ENCODE measurements around the gene FYCO1.

FYCO1 gene

GRCh38 chr3:45972534-45973402, 22.9 kb downstream of the FYCO1 start:
- in situ Hi-C loops (cut with MboI; ENCODE audit: low sequenced_read_pairs): no loop called here
- Histone ChIP-seq H3K9me3 (no peaks in the 10 kb centered on the region), H3K4me3 (no peak overlapping the region), H3K27me3 (ENCODE audit: low read depth) (no peaks in the 10 kb centered on the region), H3K36me3 (replicated peaks) (peaks cover 54% of the 10 kb centered on the region), H3K4me1 (no peaks in the 10 kb centered on the region)
- DNase-seq (ENCODE audit: low spot score in 2 of 2): no peak

GRCh38 chr3:45969953-45970352, 25.7 kb downstream of the FYCO1 start:
- no peak overlapping the region for H3K4me3 ChIP-seq
- H3K36me3 ChIP-seq (replicated peaks): peaks cover 54% of the 10 kb centered on the region
- H3K9me3 ChIP-seq: no peaks in the 10 kb centered on the region
- H3K4me1 ChIP-seq: no peaks in the 10 kb centered on the region
- H3K27me3 ChIP-seq (ENCODE audit: low read depth): no peaks in the 10 kb centered on the region
- no peak for DNase-seq (ENCODE audit: low spot score in 2 of 2)
- in situ Hi-C loops (cut with MboI; ENCODE audit: low sequenced_read_pairs): no loop called here

GRCh38 chr3:45969116-45969515, 26.5 kb downstream of the FYCO1 start:
- Histone ChIP-seq H3K4me1 (no peaks in the 10 kb centered on the region), H3K36me3 (replicated peaks) (peaks cover 61% of the 10 kb centered on the region), H3K9me3 (no peaks in the 10 kb centered on the region), H3K27me3 (ENCODE audit: low read depth) (no peaks in the 10 kb centered on the region), H3K4me3 (no peak overlapping the region)
- no peak for DNase-seq (ENCODE audit: low spot score in 2 of 2)
- in situ Hi-C loops (cut with MboI; ENCODE audit: low sequenced_read_pairs): no loop called here

GRCh38 chr3:45968706-45969105, 26.9 kb downstream of the FYCO1 start:
- in situ Hi-C loops (cut with MboI; ENCODE audit: low sequenced_read_pairs): no loop called here
- no peak for DNase-seq (ENCODE audit: low spot score in 2 of 2)
- Histone ChIP-seq H3K27me3 (ENCODE audit: low read depth) (no peaks in the 10 kb centered on the region), H3K9me3 (no peaks in the 10 kb centered on the region), H3K36me3 (replicated peaks) (peaks cover 65% of the 10 kb centered on the region), H3K4me1 (no peaks in the 10 kb centered on the region), H3K4me3 (no peak overlapping the region)

GRCh38 chr3:45968149-45968548, 27.5 kb downstream of the FYCO1 start:
- H3K36me3 ChIP-seq (replicated peaks): peaks cover 68% of the 10 kb centered on the region
- no peaks in the 10 kb centered on the region for H3K4me1 ChIP-seq
- in situ Hi-C loops (cut with MboI; ENCODE audit: low sequenced_read_pairs): no loop called here

GRCh38 chr3:45967724-45968123, 27.9 kb downstream of the FYCO1 start:
- Histone ChIP-seq H3K4me1 (no peaks in the 10 kb centered on the region), H3K9me3 (no peaks in the 10 kb centered on the region), H3K27me3 (ENCODE audit: low read depth) (no peaks in the 10 kb centered on the region), H3K36me3 (replicated peaks) (peaks cover 68% of the 10 kb centered on the region), H3K4me3 (no peak overlapping the region)
- DNase-seq (ENCODE audit: low spot score in 2 of 2): no peak
- in situ Hi-C loops (cut with MboI; ENCODE audit: low sequenced_read_pairs): no loop called here

More at GRCh38 chr3:45968149-45968548, 27.5 kb downstream of the FYCO1 start:
- Histone ChIP-seq H3K9me3 (no peaks in the 10 kb centered on the region), H3K4me3 (no peak overlapping the region), H3K27me3 (ENCODE audit: low read depth) (no peaks in the 10 kb centered on the region)
- DNase-seq (ENCODE audit: low spot score in 2 of 2): no peak

GRCh38 chr3:45966950-45967640, 28.5 kb downstream of the FYCO1 start:
- Histone ChIP-seq H3K27me3 (ENCODE audit: low read depth) (no peaks in the 10 kb centered on the region), H3K9me3 (no peaks in the 10 kb centered on the region), H3K36me3 (replicated peaks) (peaks cover 70% of the 10 kb centered on the region), H3K4me1 (no peaks in the 10 kb centered on the region), H3K4me3 (no peak overlapping the region)
- DNase-seq (ENCODE audit: low spot score in 2 of 2): no peak
- in situ Hi-C loops (cut with MboI; ENCODE audit: low sequenced_read_pairs): no loop called here

- H3K9me3 ChIP-seq: no peaks in the 10 kb centered on the region
- no peak for DNase-seq (ENCODE audit: low spot score in 2 of 2)
- in situ Hi-C loops (cut with MboI; ENCODE audit: low sequenced_read_pairs): no loop called here
- H3K4me3 ChIP-seq: no peak overlapping the region
- no peaks in the 10 kb centered on the region for H3K27me3 ChIP-seq (ENCODE audit: low read depth)
- H3K36me3 ChIP-seq (replicated peaks): peaks cover 77% of the 10 kb centered on the region
- H3K4me1 ChIP-seq: no peaks in the 10 kb centered on the region
These were observed 29.2 kb downstream of the FYCO1 start for GRCh38 chr3:45966371-45966791.

- Histone ChIP-seq H3K9me3 (no peaks in the 10 kb centered on the region), H3K4me3 (no peak overlapping the region), H3K36me3 (replicated peaks) (peaks cover 84% of the 10 kb centered on the region), H3K27me3 (ENCODE audit: low read depth) (no peaks in the 10 kb centered on the region), H3K4me1 (no peaks in the 10 kb centered on the region)
- in situ Hi-C loops (cut with MboI; ENCODE audit: low sequenced_read_pairs): no loop called here
- no peak for DNase-seq (ENCODE audit: low spot score in 2 of 2)
These were observed 30.0 kb downstream of the FYCO1 start for GRCh38 chr3:45965653-45966052.

GRCh38 chr3:45965253-45965652, 30.4 kb downstream of the FYCO1 start:
- H3K4me3 ChIP-seq: no peak overlapping the region
- no peaks in the 10 kb centered on the region for H3K4me1 ChIP-seq
- no peaks in the 10 kb centered on the region for H3K27me3 ChIP-seq (ENCODE audit: low read depth)
- in situ Hi-C loops (cut with MboI; ENCODE audit: low sequenced_read_pairs): no loop called here
- DNase-seq (ENCODE audit: low spot score in 2 of 2): no peak
- peaks cover 88% of the 10 kb centered on the region for H3K36me3 ChIP-seq (replicated peaks)
- H3K9me3 ChIP-seq: no peaks in the 10 kb centered on the region

- Histone ChIP-seq H3K27me3 (ENCODE audit: low read depth) (no peaks in the 10 kb centered on the region), H3K9me3 (no peaks in the 10 kb centered on the region), H3K4me1 (no peaks in the 10 kb centered on the region), H3K4me3 (no peak overlapping the region), H3K36me3 (replicated peaks) (peaks cover 91% of the 10 kb centered on the region)
- DNase-seq (ENCODE audit: low spot score in 2 of 2): no peak
- in situ Hi-C loops (cut with MboI; ENCODE audit: low sequenced_read_pairs): no loop called here
These were observed 31.5 kb downstream of the FYCO1 start for GRCh38 chr3:45964139-45964538.

- peaks cover 91% of the 10 kb centered on the region for H3K36me3 ChIP-seq (replicated peaks)
- H3K9me3 ChIP-seq: no peaks in the 10 kb centered on the region
- in situ Hi-C loops (cut with MboI; ENCODE audit: low sequenced_read_pairs): no loop called here
- H3K4me1 ChIP-seq: no peaks in the 10 kb centered on the region
- no peaks in the 10 kb centered on the region for H3K27me3 ChIP-seq (ENCODE audit: low read depth)
- no peak for DNase-seq (ENCODE audit: low spot score in 2 of 2)
- no peak overlapping the region for H3K4me3 ChIP-seq
These were observed 33.6 kb downstream of the FYCO1 start for GRCh38 chr3:45962033-45962432.

- DNase-seq (ENCODE audit: low spot score in 2 of 2): no peak
- H3K36me3 ChIP-seq (replicated peaks): peaks cover 88% of the 10 kb centered on the region
- H3K4me3 ChIP-seq: no peak overlapping the region
- in situ Hi-C loops (cut with MboI; ENCODE audit: low sequenced_read_pairs): no loop called here
- no peaks in the 10 kb centered on the region for H3K4me1 ChIP-seq
- no peaks in the 10 kb centered on the region for H3K9me3 ChIP-seq
- H3K27me3 ChIP-seq (ENCODE audit: low read depth): no peaks in the 10 kb centered on the region
These were observed 35.3 kb downstream of the FYCO1 start for GRCh38 chr3:45960289-45960688.

- Histone ChIP-seq H3K36me3 (replicated peaks) (peaks cover 88% of the 10 kb centered on the region), H3K27me3 (ENCODE audit: low read depth) (no peaks in the 10 kb centered on the region), H3K9me3 (no peaks in the 10 kb centered on the region), H3K4me1 (no peaks in the 10 kb centered on the region), H3K4me3 (no peak overlapping the region)
- DNase-seq (ENCODE audit: low spot score in 2 of 2): no peak
- in situ Hi-C loops (cut with MboI; ENCODE audit: low sequenced_read_pairs): no loop called here
These were observed 36.4 kb downstream of the FYCO1 start for GRCh38 chr3:45959201-45959600.
